Measurements from ENCODE around the gene IL6ST.
"Not testable (repeated sequence)": the region's sequence is repeated elsewhere in the genome, so short reads cannot be mapped to it uniquely, and the experiment has no call there.

The IL6ST gene

DNA sequence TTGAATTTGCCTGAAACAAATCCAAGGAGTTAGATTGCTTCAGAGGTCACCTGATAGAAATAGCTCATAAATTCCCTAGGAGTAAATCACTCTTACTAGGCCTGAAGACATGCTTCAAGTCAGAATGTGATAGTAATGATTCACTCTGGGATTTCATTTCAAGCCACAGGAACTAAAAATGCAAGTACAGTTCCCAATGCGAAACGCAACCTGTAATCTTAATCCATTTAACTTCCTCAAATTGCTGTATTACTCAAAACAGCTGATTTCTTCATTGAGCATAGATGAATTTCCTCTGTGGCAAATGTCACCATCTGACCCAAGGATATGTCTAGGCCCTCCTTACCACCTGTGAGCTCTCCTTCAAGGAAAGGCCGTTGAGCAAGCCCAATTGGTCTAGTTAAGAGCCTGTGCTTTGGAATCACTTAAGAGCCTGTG, 32.1 kb upstream of the IL6ST start:
- TF ChIP-seq, protein P1, sequence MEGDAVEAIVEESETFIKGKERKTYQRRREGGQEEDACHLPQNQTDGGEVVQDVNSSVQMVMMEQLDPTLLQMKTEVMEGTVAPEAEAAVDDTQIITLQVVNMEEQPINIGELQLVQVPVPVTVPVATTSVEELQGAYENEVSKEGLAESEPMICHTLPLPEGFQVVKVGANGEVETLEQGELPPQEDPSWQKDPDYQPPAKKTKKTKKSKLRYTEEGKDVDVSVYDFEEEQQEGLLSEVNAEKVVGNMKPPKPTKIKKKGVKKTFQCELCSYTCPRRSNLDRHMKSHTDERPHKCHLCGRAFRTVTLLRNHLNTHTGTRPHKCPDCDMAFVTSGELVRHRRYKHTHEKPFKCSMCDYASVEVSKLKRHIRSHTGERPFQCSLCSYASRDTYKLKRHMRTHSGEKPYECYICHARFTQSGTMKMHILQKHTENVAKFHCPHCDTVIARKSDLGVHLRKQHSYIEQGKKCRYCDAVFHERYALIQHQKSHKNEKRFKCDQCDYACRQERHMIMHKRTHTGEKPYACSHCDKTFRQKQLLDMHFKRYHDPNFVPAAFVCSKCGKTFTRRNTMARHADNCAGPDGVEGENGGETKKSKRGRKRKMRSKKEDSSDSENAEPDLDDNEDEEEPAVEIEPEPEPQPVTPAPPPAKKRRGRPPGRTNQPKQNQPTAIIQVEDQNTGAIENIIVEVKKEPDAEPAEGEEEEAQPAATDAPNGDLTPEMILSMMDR (IDR thresholded peaks at IDR 0.05; ENCODE audit: borderline replicate concordance, insufficient read depth, low read depth, low read length), result no peak
- H3K4me3 ChIP-seq (ENCODE audit: low read depth, low read length), result no peak overlapping the region

DNA sequence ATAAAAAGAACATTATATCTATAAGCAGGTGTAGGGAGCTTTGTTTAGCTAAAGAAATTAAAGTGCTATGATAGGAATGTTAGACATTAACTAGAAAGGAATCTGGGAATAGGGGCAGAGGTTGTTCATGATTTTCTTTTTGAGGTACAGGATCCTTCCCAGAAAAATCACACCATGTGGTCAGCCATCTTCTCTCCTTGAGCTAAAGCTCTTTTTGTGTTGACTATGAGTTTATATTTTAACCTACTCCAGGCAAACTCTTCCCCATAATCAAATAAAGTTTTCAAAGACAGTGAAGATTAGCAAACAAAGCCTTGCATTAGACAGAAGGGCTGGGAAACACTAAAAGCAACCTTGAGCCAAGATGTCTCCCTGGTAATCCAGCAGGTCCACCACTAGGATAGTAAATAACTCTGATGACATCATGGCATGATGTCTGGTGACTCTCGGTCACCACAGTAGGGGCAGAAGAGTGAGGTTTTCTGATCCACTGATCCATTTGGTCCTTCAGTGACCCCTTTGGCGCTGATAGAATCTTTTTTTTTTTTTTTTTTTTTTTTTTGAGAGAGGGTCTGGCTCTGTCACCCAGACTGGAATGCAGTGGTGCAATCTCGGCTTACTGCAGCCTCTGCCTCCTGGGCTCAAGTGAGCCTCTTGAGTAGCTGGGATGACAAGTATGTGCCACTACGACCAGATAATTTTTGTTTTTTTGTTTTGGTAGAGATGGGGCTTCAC, 30.6 kb upstream of the IL6ST start:
- TF ChIP-seq, protein P1 (IDR thresholded peaks at IDR 0.05; ENCODE audit: borderline replicate concordance, insufficient read depth, low read depth, low read length), result no peak
- H3K4me3 ChIP-seq (ENCODE audit: low read depth, low read length), result no peak overlapping the region

DNA sequence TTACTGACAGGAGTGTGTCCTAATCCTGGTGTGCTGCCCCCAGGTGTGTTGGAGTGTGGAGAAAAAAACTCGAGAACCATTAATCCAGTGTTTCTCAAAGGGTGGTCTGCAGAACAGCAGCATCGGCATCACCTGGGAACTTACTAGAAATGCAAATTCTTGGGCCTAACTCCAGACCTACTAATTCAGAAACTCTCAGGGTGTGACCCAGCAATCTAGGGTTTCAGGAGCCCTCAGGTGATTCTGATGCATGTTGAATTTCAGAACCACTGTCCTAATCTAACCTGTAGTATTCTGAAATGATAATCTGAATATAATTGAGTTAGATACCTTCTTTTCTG, 30.0 kb upstream of the IL6ST start:
- TF ChIP-seq, protein P1 (IDR thresholded peaks at IDR 0.05; ENCODE audit: borderline replicate concordance, insufficient read depth, low read depth, low read length), result no peak
- H3K4me3 ChIP-seq (ENCODE audit: low read depth, low read length), result no peak overlapping the region

DNA sequence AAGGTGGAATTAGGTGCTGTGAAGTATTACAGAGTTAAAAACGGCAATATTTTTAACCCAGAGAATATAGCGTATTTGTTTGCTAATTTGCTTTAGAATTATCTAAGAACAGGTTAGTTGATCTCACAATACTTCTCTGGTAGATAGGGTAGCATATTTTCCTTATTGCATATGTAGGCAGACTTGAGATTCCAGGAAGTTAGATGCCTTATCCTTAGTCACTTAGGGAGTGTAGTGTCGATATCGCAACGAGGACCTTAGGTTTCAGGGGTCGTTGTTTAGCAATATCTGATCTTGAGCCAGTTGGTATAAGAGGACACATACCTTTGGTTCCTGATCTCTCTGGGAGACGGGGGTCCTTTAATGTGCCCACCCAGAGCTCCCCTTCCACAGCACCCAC, 28.5 kb upstream of the IL6ST start:
- TF ChIP-seq, protein P1 (IDR thresholded peaks at IDR 0.05; ENCODE audit: borderline replicate concordance, insufficient read depth, low read depth, low read length), result no peak

DNA sequence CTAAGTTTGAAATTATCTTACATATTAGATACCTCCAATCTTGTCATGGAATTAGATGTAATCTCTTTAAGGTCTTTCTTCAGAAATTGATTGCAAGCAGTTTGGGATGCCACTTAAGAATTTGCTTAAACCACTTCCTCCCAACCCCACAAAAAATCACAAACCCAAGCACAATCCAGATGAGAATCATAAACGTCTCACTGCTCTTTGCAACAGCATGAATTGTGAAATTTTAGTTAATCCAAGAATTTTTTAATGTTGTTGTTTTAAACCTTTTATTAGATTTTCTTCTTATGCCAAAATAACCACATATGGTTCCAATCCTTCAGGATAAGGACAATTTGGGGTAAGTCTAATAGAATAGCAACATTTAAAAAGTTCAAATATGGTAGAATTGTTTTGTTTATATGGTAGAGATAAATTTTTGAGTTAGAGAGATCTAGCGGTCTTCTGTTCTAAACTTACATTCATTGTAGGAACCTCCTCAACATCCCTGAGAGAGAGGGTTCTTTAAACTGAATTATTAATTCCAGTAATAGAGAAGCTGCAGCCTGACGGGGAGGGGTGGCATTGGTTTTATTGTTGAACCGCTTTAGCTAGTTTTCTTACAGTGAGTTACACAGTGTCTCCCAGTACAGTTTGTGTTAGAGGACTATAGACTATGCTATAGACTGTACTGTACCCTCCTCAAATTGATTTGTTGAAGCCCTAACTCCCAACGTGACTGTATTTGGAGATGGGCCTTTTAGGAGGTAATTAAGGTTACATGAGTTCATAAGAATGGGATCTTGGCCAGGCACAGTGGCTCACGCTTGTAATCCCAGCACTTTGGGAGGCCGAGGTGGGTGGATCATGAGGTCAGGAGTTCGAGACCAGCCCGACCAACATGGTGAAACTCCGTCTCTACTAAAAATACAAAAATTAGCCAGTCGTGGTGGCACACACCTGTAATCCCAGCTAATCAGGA, 24.8 kb upstream of the IL6ST start:
- TF ChIP-seq, protein P1 (IDR thresholded peaks at IDR 0.05; ENCODE audit: borderline replicate concordance, insufficient read depth, low read depth, low read length), result no peak
- no peak overlapping the region for H3K4me3 ChIP-seq (ENCODE audit: low read depth, low read length)

More for the DNA sequence above, 28.5 kb upstream of the IL6ST start:
- no peak overlapping the region for H3K4me3 ChIP-seq (ENCODE audit: low read depth, low read length)

DNA sequence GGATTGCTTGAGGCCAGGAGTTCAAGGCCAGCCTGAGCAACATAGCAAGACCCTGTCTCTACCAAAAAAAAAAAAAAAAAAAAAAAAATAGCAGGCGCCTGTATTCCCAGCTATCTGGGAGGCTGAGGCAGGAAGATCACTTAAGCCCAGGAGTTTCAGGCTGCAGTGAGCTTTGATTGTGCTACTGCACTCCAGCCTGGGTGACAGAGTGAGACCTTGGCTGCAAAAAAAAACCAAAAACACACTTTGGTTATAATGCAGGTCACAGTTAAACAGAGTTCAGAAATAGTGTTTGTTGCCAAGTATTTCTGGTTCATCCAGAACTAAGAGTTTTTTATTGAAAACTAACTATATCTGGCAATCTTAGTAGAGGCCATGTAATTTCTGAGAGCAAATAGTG, 24.1 kb upstream of the IL6ST start:
- TF ChIP-seq, protein P1 (IDR thresholded peaks at IDR 0.05; ENCODE audit: borderline replicate concordance, insufficient read depth, low read depth, low read length), result no peak
- no peak overlapping the region for H3K4me3 ChIP-seq (ENCODE audit: low read depth, low read length)

DNA sequence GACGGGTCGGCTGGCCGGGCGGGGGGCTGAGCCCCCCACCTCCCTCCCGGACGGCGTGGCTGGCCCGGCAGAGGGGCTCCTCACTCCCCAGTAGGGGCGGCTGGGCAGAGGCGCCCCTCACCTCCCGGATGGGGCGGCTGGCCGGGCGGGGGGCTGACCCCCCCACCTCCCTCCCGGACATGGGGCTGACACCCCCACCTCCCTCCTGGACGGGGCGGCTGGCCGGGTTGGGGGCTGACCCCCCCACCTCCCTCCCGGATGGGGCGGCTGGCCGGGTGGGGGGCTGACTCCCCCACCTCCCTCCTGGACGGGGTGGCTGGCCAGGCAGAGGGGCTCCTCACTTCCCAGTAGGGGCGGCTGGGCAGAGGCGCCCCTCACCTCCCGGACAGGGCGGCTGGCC, 19.9 kb upstream of the IL6ST start:
- H3K4me3 ChIP-seq (ENCODE audit: low read depth, low read length), result not testable (repeated sequence)

DNA sequence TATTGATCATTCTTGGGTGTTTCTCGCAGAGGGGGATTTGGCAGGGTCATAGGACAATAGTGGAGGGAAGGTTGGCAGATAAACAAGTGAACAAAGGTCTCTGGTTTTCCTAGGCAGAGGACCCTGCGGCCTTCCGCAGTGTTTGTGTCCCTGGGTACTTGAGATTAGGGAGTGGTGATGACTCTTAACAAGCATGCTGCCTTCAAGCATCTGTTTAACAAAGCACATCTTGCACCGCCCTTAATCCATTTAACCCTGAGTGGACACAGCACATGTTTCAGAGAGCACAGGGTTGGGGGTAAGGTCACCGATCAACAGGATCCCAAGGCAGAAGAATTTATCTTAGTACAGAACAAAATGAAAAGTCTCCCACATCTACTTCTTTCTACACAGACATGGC, 19.2 kb upstream of the IL6ST start:
- not testable (repeated sequence) for H3K4me3 ChIP-seq (ENCODE audit: low read depth, low read length)

Measured in GM12875 (cell line).